Ishikawa (cell line): ENCODE data around the gene CA10.
A peak's percentile ranks its signal among the peaks of the same experiment; 100 is the strongest.

Experiments
- CEBPB ChIP-seq: IDR thresholded peaks from 2 replicates; pipeline ENCODE4 v1.6.1; 2012
- CREB1 ChIP-seq: IDR thresholded peaks from 2 replicates; pipeline ENCODE4 v1.6.1; 2012; ENCODE audit warnings: low read depth
- EGR1 ChIP-seq: IDR thresholded peaks from 2 replicates; pipeline ENCODE4 v1.6.1; 2012
- EP300 ChIP-seq: IDR thresholded peaks from 2 replicates; pipeline ENCODE4 v1.6.1; 2012; ENCODE audit warnings: borderline replicate concordance
- FOXM1 ChIP-seq: IDR thresholded peaks from 2 replicates; pipeline ENCODE4 v1.6.1; 2012; ENCODE audit warnings: low read depth, borderline replicate concordance
- MAX ChIP-seq: IDR thresholded peaks from 2 replicates; pipeline ENCODE4 v1.6.1; 2012
- NFIC ChIP-seq: IDR thresholded peaks from 2 replicates; pipeline ENCODE4 v1.6.1; 2012
- RAD21 ChIP-seq: IDR thresholded peaks from 2 replicates; pipeline ENCODE4 v1.6.1; 2012; ENCODE audit warnings: low read depth
- REST ChIP-seq: IDR thresholded peaks from 2 replicates; pipeline ENCODE4 v1.6.1; 2012; ENCODE audit warnings: low read depth, mild to moderate bottlenecking
- TAF1 ChIP-seq: IDR thresholded peaks from 2 replicates; pipeline ENCODE4 v1.6.1; 2012; ENCODE audit warnings: low read depth, mild to moderate bottlenecking
- TCF12 ChIP-seq: IDR thresholded peaks from 2 replicates; pipeline ENCODE4 v1.6.1; 2012; ENCODE audit warnings: low read depth
- TEAD4 ChIP-seq: IDR thresholded peaks from 2 replicates; pipeline ENCODE4 v1.6.1; 2012
- USF1 ChIP-seq: IDR thresholded peaks from 2 replicates; pipeline ENCODE4 v1.6.1; 2012
- YY1 ChIP-seq: IDR thresholded peaks from 2 replicates; pipeline ENCODE4 v1.6.1; 2012; ENCODE audit warnings: low read depth
- ZBTB7A ChIP-seq: IDR thresholded peaks from 2 replicates; pipeline ENCODE4 v1.6.1; 2012; ENCODE audit warnings: low read depth

CA10 gene

GRCh38 chr17:51590071-51590656, 568.4 kb downstream of the CA10 start:
- TF ChIP-seq USF1, result no peak

- TF ChIP-seq CREB1 (no peak), YY1 (no peak), REST (no peak), TAF1 (no peak), MAX (no peak), TCF12 (no peak), CEBPB (no peak), RAD21 (no peak), USF1 (no peak), NFIC (no peak)
These were observed 570.5 kb downstream of the CA10 start for GRCh38 chr17:51588063-51588462.

GRCh38 chr17:51587516-51587915, 571.0 kb downstream of the CA10 start:
- no peak for TF ChIP-seq REST
- no peak for TF ChIP-seq EP300
- no peak for TF ChIP-seq CREB1
- TF ChIP-seq USF1, result no peak
- no peak for TF ChIP-seq MAX
- no peak for TF ChIP-seq NFIC
- no peak for TF ChIP-seq RAD21
- no peak for TF ChIP-seq ZBTB7A
- TF ChIP-seq TEAD4, result no peak
- TF ChIP-seq TAF1, result no peak
- TF ChIP-seq CEBPB, result no peak
- no peak for TF ChIP-seq EGR1

- TF ChIP-seq RAD21, result peak; percentile 41
- TF ChIP-seq YY1, result no peak
These were observed 572.9 kb downstream of the CA10 start for GRCh38 chr17:51585514-51586104.

- TF ChIP-seq ZBTB7A (no peak), TEAD4 (no peak), REST (no peak), MAX (no peak), NFIC (no peak), CEBPB (no peak), FOXM1 (no peak), TAF1 (no peak), TCF12 (no peak), YY1 (no peak), USF1 (no peak), EP300 (no peak), RAD21 (no peak), CREB1 (no peak), EGR1 (no peak)
These were observed 577.6 kb downstream of the CA10 start for GRCh38 chr17:51580869-51581268.
